NCI-H1105 treated with DMSO at 0.1 percent for 48 hours (cell line): ENCODE measurements around the gene RNF115.
"Not testable (repeated sequence)": the region's sequence is repeated elsewhere in the genome, so short reads cannot be mapped to it uniquely, and the experiment has no call there.

Source experiments
- DNase-seq: peaks from one replicate; lab custom pipeline; 2025; lab: John Stamatoyannopoulos, UW

Gene RNF115

DNA sequence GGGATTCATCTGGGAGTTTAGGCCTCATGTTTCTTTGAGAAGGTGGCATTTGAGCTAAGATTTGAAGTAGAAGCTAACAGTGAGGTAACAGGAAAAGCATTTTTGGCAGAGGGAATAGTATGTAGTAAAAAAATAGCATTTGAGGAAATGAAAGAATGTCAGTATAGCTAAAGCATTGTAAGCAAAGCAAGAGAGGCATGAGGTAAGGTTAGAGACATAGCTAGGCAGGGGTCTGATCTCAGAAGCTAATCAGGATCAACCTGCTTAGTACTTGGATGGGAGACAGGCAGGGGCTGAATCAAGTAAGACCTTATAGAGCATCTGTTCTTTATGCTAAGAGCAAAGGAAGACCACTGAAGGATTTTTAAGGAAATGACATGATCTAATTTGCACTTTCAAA, 4.1 kb upstream of the RNF115 start:
- no peak for DNase-seq

GRCh38 chr1:145826030-145826429, 2.1 kb upstream of the RNF115 start:
- no peak for DNase-seq

- DNase-seq = no peak
Observed at GRCh38 chr1:145824499-145824842, 576 bp upstream of the RNF115 start.

DNA sequence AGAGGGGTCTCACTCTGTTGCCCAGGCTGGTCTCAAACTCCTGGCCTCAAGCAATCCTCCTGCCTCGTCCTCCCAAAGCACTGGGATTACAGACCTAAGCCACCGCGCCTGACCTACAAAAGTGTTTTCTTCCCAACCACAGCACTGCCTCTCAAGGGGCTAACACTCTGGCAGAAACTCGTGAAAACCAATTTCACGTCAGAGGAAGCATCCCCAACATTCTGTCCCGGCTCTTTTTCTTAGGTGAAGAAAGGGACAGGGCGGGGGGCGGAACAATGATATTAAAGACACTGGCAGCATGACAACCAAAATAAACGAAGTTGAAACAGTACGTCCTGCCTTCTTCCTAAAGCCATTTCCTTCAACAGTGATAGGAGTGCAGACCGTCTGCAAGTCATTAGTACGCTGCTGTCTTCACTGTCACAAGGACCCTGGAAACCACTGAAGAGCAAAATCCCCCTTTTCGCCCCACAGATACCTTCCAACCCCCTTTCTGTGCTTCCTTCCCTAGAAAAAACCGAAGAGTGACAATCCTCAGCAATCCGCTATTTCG, 1.0 kb downstream of the RNF115 start:
- not testable (repeated sequence) for DNase-seq

GRCh38 chr1:145818095-145818494, 5.8 kb downstream of the RNF115 start:
- not testable (repeated sequence) for DNase-seq

DNA sequence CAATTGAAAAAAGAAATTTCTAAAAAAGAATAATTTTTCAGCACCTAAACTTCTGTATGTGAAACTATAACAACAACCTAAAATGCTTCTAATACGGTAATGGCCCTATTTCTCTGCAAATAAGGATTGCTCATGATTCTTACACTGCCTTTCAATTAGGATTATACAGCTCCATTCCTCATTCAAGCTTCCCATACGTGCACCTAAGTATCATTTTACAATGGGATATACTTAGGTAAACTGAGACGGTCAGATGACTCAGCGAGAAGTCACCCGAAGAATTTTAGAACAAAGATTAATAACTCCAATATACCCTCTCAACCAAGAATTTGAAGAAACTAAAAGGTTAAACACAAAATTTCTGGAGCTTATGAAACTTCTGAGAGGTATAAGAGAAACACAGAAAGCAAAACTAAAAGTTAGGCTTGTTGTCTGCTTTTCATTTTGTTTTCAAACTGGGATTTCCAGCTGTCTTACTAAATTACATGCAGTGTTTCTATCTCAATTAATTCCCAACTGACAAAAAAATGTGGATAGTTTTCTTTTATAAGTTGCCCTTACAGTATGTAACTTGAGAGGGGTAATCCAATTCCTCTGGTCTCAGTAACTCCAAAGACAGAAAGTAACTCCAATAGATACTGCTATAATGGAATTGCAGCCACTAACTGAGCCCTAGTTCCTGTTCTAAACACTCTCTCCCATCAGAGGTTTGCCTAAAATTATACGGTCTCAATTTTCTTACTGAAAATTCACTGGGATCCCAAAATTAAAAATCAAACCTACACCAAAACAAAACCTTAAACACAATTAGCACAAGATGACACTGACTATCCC, 10.7 kb downstream of the RNF115 start:
- DNase-seq = not testable (repeated sequence)

GRCh38 chr1:145806844-145807243, 17.1 kb downstream of the RNF115 start:
- no peak for DNase-seq

DNA sequence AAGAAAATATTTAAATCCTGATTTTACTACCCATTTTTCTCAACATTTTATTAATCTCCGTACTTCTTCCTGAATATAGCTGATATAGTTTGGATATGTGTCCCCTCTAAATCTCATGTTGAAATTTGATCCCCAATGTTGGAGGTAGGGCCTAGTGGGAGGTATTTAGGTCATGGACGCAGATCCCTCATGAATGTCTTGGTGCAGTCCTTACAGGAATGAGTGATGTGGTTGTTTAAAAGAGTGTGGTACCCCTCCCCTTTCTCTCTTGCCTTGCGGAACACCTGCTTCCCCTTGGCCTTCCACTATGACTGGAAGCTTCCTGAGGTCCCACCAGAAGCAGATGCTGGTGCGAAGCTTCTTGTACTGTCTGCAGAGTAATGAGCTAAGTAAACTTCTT, 17.5 kb downstream of the RNF115 start:
- DNase-seq = no peak

DNA sequence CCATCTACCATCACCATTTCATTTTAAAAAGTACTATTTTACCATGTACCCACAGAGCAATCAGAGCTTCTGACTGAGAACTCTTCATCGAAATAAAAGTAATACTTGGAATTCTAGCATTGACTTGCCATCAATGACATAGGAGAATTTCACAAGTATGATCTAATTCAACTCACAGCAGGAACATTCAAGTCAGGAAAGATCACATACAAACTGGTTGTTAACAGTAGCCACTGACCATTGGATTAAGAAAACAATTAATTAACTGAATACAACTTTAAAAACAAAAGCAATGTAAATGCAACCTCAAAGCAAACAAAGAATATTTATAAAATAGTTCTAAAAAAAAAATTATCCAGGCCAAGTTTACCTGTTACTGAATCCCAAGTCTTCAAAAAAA, 18.8 kb downstream of the RNF115 start:
- DNase-seq = no peak

- no peak for DNase-seq
Observed at GRCh38 chr1:145804235-145805045, 19.5 kb downstream of the RNF115 start.

DNA sequence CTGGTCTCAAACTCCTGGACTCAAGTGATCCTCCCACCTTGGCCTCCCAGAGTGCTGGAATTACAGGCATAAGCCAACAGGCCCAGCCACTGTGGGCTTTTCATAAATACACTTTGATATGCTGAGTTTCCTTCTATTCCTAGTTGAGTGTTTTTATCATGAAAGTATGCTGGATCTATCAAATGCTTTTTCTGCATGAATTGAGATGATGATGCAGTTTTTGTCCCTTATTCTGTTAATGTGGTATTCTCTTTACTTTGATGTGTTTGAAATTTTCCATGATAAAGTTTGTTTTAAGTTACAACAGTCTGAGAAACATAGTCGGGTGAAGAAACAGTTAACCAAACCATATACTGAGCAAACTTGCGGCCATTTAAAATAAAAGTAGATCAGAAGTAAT, 24.1 kb downstream of the RNF115 start:
- DNase-seq = no peak

DNA sequence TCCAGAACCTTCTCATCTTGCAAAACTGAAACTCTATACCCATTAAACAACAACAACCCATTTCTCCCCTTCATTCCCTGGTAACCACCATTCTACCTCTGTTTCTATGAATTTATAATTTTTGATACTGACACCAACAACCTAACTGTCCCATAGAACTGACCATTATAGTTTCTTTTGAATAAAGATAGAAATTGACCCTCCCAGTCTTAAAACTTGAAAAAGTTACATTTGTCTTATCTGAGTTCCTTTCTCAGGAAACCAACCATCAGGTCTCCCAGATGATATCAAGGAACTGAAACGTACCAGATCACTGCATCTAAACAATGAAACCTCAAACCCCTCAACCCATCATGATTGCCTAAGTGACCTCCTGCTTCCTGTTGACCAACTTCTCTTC, 27.1 kb downstream of the RNF115 start:
- DNase-seq = no peak

DNA sequence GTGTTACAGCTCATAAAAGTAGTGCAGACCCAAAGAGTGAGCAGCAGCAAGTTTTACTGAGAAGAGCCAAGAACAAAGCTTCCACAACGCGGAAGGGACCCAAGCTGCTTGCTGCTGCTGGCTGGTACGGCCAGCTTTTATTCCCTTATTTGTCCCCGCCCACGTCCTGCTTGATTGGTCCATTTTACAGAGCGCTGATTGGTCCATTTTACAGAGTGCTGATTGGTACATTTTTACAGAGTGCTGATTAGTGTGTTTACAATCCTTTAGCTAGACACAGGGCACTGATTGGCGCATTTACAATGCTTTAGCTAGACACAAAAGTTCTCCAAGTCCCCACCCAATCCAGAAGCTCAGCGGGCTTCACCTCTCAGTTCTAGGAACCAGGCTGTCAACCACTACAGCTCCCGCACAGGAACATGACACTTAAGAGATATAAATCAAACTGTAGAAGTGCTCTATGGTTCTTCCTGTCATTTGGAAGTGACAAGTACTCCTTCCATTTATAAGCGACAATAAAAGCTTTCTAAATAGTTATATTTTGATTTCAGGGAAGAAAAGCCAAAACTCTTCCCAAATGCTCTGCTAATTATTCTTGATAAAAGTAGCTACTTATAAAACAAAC, 28.5 kb downstream of the RNF115 start:
- DNase-seq = no peak

GRCh38 chr1:145792484-145792883, 31.4 kb downstream of the RNF115 start:
- no peak for DNase-seq

GRCh38 chr1:145791860-145792259, 32.0 kb downstream of the RNF115 start:
- DNase-seq = not testable (repeated sequence)

GRCh38 chr1:145788580-145788979, 35.3 kb downstream of the RNF115 start:
- no peak for DNase-seq

GRCh38 chr1:145786271-145786670, 37.6 kb downstream of the RNF115 start:
- DNase-seq = no peak

DNA sequence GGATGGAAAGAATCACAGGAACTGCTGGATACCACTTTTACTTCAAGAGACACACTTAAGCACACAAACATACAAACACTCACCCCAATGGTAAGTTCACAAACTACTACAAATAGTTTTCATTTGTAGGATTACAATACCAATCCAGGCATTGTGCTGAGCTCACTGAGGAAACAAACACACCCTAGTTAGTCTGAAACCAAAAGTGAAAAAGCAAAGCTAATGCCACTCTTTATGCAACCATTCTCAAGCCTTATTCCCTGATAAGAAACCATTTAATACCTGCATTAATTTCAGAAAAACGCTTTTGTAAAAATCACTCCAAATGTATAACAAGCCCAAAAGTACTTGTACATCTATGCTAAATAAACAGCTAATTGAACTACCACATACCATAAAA, 38.3 kb downstream of the RNF115 start:
- no peak for DNase-seq

- DNase-seq = no peak
Observed at GRCh38 chr1:145784409-145784808, 39.5 kb downstream of the RNF115 start.

DNA sequence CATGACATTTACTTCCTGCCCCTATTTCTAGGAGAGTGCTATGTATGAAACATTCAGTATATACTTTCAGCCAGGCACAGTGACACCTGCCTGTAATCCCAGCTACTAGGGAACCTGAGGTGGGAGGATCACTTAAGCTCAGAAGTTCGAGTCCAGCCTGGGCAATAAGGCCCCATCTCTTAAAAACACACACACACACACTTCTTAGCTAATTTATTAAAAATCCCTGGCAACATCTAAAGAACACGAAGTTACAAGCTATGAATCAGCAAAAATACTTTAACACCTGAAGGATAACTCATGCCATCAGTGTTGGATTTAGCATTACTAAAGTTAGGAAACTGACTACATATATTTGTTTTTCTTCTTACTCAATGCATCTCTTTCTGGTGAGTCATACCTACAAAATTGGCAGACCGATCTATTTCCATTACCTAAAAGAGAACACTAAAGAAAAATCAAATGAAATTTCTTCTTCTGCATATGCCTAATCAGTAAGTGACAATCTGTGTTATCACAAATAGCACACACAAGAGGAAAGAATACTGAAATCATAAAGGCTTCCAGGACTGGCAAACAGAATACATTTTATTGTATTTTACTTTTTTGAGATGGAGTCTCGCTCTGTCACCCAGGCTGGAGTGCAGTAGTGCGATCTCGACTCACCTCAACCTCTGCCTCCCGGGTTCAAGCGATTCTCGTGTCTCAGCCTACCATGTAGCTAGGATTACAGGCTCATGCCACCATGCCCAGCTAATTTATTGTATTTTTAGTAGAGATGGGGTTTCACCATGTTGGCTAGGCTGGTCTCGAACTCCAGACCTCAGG, 41.4 kb downstream of the RNF115 start:
- DNase-seq = no peak

DNA sequence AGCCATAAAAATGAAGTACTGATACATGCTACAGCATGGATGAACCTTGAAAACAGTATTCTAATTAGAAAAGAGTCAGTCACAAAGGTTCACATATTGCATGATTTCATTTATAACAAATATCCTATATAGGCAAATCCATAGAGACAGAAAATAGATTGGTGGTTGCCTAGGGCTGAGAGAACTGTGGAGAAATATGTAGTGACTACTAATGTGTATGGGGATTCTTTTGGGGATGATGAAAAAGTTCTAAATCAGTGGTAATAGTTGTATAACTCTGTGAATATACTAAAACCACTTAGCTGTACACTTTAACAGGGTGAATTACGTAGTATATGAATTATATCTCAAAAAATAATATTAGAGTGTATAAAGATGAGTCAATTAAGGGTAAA, 45.8 kb downstream of the RNF115 start:
- DNase-seq = no peak
